Peyer's patch (tissue), 4 donors: ENCODE data around the gene TRAF5. TPM values are rescaled to one million over a fixed set of nuclear protein-coding genes. Genes with fewer than 3 reads are reported as not detected.

Experiments
- DNase-seq, 3 donors: peaks; one replicate each; pipeline ENCODE4 v3.0.0-alpha.2; 2017 to 2019
- H3K27ac ChIP-seq, 4 donors: fragments of 200-600 bp; sonication (generic); one replicate each; pipeline ENCODE4 v1.5.1; 2016 to 2019
- H3K27me3 ChIP-seq, 2 donors: fragments of 200-600 bp; sonication (generic); one replicate each; pipeline ENCODE4 v1.5.1; 2019
- H3K36me3 ChIP-seq, 3 donors: fragments of 200-600 bp; sonication (generic); one replicate each; pipeline ENCODE4 v1.5.1; 2016 to 2019
- H3K4me1 ChIP-seq, 4 donors: fragments of 200-600 bp; sonication (generic); one replicate each; pipeline ENCODE4 v1.5.1; 2016 to 2019
- H3K4me3 ChIP-seq, 4 donors: fragments of 200-600 bp; sonication (generic); 1 replicate in 3 of 4; 2 replicates in 1 of 4; pipeline ENCODE4 v1.5.1; 2016 to 2019; ENCODE audit warnings: mild to moderate bottlenecking in 1 of 4
- H3K9me3 ChIP-seq, 4 donors: fragments of 200-600 bp; sonication (generic); one replicate each; pipeline ENCODE4 v1.5.1; 2016 to 2019; ENCODE audit warnings: mild to moderate bottlenecking in 1 of 4
- POLR2A ChIP-seq, 2 donors: fragments of 450-650 bp; IDR thresholded peaks; one replicate each; pipeline ENCODE4 v1.5.1; 2017; ENCODE audit warnings: antibody characterized with exemption in 2 of 2, mild to moderate bottlenecking in 2 of 2, moderate library complexity in 2 of 2
- total RNA-seq, 4 donors: library from RNA; depleted of rRNA; stranded (reverse); fragments of >200 nt; gene quantifications; one replicate each; pipeline ENCODE4 v1.1.0, GENCODE V29; 2016
- TF ChIP-seq, protein P1 (sequence below), 6 experiments: fragments of 450-650 bp in 4 of 6; fragments of 200-600 bp in 2 of 6; sonication (generic) in 1 of 6; IDR thresholded peaks; one replicate each; pipeline ENCODE4 v1.5.1; 2017 to 2019; ENCODE audit warnings: antibody characterized with exemption in 6 of 6, mild to moderate bottlenecking in 3 of 6, moderate library complexity in 1 of 6

TRAF5 gene, protein sequence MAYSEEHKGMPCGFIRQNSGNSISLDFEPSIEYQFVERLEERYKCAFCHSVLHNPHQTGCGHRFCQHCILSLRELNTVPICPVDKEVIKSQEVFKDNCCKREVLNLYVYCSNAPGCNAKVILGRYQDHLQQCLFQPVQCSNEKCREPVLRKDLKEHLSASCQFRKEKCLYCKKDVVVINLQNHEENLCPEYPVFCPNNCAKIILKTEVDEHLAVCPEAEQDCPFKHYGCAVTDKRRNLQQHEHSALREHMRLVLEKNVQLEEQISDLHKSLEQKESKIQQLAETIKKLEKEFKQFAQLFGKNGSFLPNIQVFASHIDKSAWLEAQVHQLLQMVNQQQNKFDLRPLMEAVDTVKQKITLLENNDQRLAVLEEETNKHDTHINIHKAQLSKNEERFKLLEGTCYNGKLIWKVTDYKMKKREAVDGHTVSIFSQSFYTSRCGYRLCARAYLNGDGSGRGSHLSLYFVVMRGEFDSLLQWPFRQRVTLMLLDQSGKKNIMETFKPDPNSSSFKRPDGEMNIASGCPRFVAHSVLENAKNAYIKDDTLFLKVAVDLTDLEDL
- 10 to 100 TPM; 10.9 to 98.2 (median 24.9) TPM for total RNA-seq

DNA sequence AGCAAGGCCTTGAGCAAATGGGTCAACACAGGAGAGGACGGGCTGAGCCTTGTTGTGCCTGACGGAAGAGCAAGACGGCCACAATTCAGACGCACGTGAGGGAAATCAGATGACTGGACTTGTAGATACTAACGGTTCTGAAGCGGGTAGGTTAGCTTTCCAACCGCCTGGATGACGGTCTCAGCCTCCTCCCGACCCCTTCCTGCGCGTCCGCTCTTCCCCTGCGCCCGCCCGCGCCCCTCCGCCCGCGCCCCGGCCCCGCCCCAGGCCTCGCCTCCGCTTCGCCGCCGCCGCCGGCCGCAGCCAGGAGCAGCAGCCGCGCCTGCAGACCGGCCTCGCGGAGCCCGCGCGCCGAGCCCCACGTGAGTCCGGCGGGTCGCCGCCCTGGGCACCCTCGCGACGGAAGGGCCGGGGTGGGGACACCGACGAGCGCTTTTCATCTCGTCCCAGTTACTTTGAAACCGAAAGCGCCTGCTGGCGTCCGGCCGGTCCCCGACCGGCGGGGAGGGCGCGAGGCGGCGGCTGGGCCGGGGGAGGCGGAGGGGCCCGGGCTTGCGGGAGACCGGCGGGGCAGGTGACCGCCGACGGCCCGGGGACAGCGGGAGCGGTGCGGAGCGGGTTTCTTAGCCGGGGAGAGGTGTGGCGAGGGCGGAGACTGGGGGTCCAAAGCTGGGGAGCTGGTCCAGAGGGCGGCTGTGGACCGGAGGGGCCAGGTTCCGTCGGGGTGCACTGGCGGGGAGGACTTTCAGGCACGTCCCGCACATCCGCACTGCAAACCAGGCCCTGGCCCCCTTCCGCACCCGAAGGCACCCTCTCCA, at the start of gene TRAF5:
Gene TRAF5 (plus strand): TSS at position 306 of the 818 bp plus-strand sequence. CDS start 26,407 bp downstream, outside the sequence.
- Histone ChIP-seq H3K27me3 (no peaks in the 10 kb centered on the region), H3K9me3 (no peaks in the 10 kb centered on the region), H3K27ac (peak within 1 kb of the TSS; percentile 88 to 94 (median 90)), H3K36me3 (no peaks in the 10 kb centered on the region), H3K4me3 (peak within 1 kb of the TSS; percentile 78 to 94 (median 87)), H3K4me1 (peaks cover 0 to 37% (median 21%) of the 10 kb centered on the region in 4 donors)
- peak; percentile 59 to 79 (median 73) for DNase-seq
- TF ChIP-seq, protein P1, sequence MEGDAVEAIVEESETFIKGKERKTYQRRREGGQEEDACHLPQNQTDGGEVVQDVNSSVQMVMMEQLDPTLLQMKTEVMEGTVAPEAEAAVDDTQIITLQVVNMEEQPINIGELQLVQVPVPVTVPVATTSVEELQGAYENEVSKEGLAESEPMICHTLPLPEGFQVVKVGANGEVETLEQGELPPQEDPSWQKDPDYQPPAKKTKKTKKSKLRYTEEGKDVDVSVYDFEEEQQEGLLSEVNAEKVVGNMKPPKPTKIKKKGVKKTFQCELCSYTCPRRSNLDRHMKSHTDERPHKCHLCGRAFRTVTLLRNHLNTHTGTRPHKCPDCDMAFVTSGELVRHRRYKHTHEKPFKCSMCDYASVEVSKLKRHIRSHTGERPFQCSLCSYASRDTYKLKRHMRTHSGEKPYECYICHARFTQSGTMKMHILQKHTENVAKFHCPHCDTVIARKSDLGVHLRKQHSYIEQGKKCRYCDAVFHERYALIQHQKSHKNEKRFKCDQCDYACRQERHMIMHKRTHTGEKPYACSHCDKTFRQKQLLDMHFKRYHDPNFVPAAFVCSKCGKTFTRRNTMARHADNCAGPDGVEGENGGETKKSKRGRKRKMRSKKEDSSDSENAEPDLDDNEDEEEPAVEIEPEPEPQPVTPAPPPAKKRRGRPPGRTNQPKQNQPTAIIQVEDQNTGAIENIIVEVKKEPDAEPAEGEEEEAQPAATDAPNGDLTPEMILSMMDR (IDR thresholded peaks at IDR 0.05): no peak
- TF ChIP-seq POLR2A (IDR thresholded peaks at IDR 0.05): no peak

DNA sequence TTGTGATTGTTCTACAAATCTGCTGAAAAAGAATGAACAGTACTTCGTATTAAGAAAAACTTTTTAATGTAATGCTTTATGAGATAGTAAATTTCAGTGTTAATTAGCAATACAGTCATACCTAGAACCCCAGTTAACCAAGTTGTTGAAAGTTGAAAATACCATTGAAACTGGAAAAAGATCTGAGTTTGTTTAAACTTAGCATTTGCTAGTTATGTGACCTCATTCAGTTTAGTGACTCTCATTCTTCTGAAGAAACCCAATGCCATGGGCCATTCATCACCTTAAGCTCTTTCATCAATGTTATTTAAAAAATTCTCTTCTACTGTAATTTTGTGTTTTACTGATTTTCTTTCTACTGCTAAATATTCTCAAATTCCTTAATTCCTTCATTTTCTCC, 47.3 kb upstream of the TRAF5 start:
- TF ChIP-seq POLR2A (IDR thresholded peaks at IDR 0.05): no peak
- TF ChIP-seq, protein P1 (IDR thresholded peaks at IDR 0.05): no peak
- no peaks in the 10 kb centered on the region for H3K4me1 ChIP-seq
- H3K4me3 ChIP-seq: no peak overlapping the region
- peaks cover 0 to 76% (median 0%) of the 10 kb centered on the region in 3 donors for H3K36me3 ChIP-seq
- DNase-seq: no peak
- H3K27ac ChIP-seq: no peak overlapping the region
- H3K9me3 ChIP-seq: no peaks in the 10 kb centered on the region
- H3K27me3 ChIP-seq: no peaks in the 10 kb centered on the region

DNA sequence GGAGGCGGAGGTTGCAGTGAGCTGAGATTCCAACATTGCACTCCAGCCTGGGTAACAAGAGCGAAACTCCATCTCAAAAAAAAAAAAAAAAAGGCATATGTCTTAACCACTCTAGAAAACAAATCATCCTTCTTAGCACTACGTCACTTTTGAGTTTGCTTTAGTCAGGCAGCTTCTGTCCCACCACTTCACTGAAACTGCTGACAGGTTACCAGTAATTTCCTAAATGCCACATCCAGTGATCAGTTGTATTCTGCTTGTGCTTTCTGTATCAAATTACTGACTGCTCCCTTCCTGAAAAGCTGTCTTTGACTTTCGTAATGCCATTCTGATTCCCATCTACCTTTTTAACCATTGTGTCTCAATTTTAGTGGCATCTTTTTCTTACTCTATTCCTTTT, 45.7 kb upstream of the TRAF5 start:
- Histone ChIP-seq H3K36me3 (peaks cover 0 to 85% (median 3%) of the 10 kb centered on the region in 3 donors), H3K27me3 (no peaks in the 10 kb centered on the region), H3K27ac (no peak overlapping the region), H3K4me1 (no peaks in the 10 kb centered on the region), H3K9me3 (no peaks in the 10 kb centered on the region), H3K4me3 (no peak overlapping the region)
- TF ChIP-seq, protein P1 (IDR thresholded peaks at IDR 0.05): no peak
- no peak for TF ChIP-seq POLR2A (IDR thresholded peaks at IDR 0.05)
- no peak for DNase-seq

DNA sequence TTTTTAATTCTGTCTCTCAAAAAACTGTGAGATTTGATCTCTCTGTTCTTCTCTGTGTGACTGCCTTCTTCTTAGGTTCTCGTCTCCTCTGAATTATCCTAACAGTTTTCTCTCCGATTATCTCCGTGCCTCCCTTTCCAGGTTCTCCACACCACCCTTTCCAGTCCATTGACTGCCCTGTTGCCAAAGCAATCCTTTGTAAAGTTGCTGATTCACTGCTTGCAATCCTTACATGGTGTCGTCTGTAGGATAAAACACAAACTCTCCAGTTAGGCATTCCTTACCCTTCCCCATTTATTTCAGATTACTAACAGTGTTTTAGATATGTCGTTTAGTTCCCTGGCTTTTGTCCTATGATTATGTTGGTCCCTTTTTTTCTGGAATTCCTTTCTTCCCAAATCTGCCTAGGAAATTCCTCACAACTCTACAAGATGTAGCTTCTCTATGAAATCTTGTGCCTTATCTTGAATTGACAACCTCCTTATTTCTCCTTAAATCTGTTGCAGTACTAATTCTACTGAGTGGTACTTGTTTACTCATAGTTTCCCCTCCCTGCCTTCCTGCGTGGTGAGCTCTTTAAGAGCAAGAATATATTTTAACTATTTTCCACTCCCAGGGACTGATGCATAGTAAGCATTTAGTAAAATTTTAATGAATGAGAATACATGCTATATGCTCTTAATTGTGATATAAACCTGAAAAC, 45.2 kb upstream of the TRAF5 start:
- peaks cover 0 to 88% (median 3%) of the 10 kb centered on the region in 3 donors for H3K36me3 ChIP-seq
- H3K9me3 ChIP-seq: no peaks in the 10 kb centered on the region
- DNase-seq: no peak
- no peaks in the 10 kb centered on the region for H3K4me1 ChIP-seq
- no peak for TF ChIP-seq POLR2A (IDR thresholded peaks at IDR 0.05)
- TF ChIP-seq, protein P1 (IDR thresholded peaks at IDR 0.05): no peak
- no peaks in the 10 kb centered on the region for H3K27me3 ChIP-seq
- no peak overlapping the region for H3K27ac ChIP-seq
- H3K4me3 ChIP-seq: no peak overlapping the region

DNA sequence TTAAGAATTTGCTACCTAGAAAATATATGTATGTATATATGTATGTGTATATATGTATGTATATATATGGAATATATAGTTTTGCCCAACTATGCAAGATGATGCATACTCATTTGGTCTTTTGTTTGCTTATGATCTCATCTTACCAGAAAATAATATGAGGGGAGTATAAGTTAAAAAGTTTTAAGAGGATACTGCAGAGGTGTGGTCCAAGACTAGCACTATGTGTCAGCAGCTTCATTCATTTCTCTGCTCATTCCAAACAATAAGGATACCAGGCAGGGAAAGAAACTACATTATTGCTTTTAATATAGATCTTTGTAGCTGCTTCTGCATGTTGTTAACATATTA, 44.6 kb upstream of the TRAF5 start:
- no peaks in the 10 kb centered on the region for H3K4me1 ChIP-seq
- no peak overlapping the region for H3K27ac ChIP-seq
- no peak for TF ChIP-seq POLR2A (IDR thresholded peaks at IDR 0.05)
- TF ChIP-seq, protein P1 (IDR thresholded peaks at IDR 0.05): no peak
- H3K9me3 ChIP-seq: no peaks in the 10 kb centered on the region
- DNase-seq: no peak
- H3K4me3 ChIP-seq: no peak overlapping the region
- H3K27me3 ChIP-seq: no peaks in the 10 kb centered on the region
- H3K36me3 ChIP-seq: peaks cover 0 to 91% (median 3%) of the 10 kb centered on the region in 3 donors
